NCI-H2227 (cell line): ENCODE data around the gene FAM20C.

Source experiments
- DNase-seq: peaks from one replicate; lab custom pipeline; 2025; ENCODE audit not compliant: unreplicated experiment; lab: John Stamatoyannopoulos, UW

FAM20C gene

GRCh38 chr7:158771-159170 is 33.6 kb upstream of the FAM20C start:
- no peak for DNase-seq

DNA sequence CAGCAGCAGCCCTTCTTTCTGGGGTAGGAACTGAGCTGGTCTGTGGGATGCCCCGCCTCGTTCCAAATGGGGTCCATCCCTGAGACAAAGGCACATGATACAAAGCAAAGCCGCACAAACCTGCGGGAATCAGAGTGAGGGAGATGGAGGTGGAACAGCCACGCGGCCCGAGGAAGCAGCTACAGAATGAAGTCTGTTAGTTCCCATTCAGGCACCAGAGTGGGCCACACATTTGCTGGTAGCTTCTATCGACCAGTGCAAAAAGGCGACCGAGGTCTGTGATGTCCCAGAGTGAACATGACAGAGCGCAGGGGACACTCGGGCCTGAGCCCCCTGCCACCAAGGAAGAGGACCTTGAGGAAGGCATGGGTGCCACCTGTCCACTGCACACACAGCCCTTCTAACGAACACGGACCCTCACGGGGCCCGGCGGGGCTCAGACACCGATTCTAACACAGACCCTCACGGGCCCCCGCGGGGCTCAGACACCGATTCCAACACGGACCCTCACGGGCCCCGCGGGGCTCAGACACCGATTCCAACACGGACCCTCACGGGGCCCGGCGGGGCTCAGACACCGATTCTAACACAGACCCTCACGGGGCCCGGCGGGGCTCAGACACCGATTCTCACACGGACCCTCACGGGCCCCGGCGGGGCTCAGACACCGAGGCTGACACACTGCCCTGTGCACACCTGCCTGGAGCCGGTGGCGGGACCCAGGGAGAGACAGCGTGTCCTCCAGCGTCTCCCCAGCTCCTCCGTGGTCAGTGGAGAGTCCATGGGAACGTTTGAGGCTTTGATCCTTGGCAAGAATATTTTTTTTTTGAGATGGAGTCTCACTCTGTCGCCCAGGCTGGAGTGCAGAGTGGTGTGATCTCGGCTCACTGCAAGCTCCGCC is 32.8 kb upstream of the FAM20C start:
- DNase-seq, result no peak

DNA sequence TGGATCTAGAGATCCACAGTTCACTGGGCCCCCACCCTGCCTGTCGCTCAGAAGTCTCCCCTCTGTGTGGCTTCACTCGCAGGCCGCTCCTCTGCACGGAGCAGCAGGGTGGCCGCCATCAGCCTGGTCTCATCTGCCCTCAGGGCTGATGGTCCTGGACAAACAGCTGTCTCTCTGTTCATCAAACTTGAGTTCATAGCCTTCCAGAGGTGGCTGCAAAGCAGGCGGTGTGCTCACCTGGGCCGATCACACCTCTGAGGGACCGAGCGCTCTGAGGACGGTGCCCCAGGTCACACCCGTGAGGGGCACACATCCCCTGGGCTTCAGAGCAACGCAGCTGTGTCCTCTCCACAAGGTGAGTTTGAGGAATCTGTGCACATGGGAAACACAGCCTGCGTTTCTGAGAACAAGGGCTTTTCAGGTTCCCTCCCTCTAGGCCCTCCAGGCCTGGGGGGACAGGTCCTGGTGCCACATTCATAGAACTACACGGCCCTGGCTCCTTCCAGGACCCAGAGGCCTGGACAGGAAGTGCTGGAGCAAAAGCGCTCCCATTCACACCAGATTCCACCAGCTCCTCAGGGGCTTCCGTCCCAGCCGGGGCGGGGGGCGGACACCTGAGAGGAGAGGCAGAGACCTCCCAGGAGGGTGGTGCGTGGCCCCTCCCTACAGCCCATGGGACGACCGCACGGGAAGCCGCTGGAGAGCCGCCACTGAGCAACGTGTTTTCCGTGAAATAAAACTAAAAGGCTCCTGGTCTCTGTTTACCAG is 31.2 kb upstream of the FAM20C start:
- DNase-seq, result no peak

GRCh38 chr7:162632-163297 is 29.6 kb upstream of the FAM20C start:
- DNase-seq, result peak; percentile 15

- no peak for DNase-seq
Observed at GRCh38 chr7:163298-163695, 29.1 kb upstream of the FAM20C start.

DNA sequence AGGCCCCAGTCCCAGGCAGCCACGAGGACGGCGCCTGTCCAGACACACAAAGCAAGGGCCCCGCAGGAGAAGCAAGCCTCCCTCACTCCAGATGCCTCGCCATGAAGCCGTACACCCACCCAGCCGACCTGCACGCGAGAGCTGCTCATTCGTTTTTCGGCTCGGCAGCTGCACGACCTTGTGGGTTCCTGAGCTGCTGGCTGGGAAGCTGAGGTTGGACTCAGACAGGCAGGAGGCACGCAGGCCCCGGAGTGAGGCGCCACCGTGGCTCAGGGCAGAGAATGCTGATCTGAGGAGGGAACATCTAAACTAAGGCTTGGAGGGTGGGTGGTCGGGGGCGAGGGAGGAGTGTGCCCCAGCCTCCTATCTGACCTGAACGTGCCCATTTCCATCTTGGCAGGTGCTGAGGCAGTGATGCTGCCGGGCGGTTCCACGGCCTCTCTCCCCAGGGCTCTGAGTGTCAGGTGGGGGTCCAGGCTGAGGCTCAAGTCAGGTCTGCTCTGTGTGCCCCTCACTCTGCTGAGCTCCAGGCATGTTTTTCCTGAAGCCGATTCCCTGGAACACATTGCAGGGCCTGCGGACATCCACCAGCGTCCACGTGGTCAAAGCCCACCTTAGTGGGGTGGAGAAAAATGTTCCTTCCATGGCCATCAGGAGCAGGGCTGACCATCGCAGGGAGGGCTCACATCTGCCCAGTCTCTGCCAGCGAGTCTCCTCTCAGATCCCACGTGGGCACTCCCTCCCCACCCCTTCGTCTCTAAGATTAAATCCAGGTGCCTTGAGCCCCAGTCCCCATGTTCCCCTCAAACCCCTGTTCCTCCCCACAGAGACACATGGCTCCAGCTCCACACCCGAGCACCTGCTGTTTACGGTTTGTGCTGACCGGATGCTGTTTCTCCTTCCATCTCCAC is 28.1 kb upstream of the FAM20C start:
- no peak for DNase-seq

DNA sequence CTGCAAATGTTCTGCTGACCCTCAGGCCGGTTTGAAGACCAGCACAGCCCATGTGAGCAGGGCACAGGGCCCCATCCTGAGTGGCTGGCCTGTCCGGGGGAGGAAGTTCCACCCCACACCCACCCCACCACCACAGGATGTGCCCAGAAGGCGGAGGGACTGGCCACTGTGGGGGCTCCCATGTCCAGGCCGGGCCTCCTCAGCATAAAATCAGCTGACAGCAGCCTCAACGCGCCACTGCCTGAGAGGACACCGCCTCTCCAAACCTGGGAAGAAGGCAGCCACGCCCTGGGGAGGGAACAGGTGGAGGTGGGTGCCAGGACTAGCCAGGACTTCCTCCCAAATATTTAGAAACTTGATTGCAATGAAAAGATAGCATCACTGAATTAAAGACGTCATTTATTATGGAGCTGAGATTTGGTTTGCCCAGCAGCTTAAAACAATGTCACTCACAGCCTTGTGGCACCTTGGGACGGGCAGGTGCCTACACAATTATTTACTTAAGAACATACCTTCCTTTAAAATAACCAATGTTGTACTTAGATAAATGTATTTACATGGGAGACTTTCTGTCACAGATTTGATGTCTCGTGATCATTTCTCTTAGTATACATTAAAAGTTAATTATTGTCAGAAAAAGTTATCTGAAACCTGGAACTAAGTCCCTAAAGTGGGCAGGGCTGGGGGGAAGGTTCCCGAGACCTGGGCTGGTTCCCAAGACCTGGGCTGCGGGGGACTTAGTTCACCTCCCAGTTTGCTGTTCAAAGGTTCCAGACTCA is 27.3 kb upstream of the FAM20C start:
- DNase-seq, result no peak

DNA sequence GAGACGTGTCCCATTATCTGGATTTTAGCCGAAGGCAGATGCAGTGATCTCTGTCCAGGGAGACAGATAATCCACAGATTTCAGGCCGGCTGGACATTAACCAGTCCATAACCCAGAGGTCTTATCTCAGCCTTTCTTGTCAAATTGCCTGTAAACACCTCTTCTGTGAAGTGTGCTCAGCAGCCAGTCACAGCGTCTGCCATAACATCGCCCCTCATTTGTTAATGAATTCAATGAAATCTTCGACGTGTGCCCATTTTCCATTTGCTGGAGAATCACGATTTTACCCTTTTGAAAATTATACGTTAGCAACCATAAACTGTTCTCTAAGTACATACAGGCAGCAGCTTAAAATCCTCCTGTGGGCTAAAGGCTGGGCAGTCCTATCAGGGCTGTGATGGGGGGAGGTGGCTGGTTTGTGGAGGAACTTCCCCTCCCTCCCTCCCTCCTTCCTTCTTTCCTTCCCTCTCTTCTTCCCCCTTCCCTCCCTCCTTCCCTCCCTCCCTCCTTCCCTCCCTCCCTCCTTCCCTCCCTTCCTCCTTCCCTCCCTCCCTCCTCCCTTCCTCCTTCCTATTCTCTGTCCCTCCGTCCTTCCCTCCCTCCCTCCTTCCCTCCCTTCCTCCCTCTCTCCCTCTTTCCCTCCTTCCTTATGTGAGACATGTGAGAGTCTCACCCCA is 26.6 kb upstream of the FAM20C start:
- DNase-seq, result peak; percentile 17

GRCh38 chr7:166338-167060 is 25.9 kb upstream of the FAM20C start:
- DNase-seq, result peak; percentile 3

GRCh38 chr7:167090-167855 is 25.1 kb upstream of the FAM20C start:
- DNase-seq, result no peak

DNA sequence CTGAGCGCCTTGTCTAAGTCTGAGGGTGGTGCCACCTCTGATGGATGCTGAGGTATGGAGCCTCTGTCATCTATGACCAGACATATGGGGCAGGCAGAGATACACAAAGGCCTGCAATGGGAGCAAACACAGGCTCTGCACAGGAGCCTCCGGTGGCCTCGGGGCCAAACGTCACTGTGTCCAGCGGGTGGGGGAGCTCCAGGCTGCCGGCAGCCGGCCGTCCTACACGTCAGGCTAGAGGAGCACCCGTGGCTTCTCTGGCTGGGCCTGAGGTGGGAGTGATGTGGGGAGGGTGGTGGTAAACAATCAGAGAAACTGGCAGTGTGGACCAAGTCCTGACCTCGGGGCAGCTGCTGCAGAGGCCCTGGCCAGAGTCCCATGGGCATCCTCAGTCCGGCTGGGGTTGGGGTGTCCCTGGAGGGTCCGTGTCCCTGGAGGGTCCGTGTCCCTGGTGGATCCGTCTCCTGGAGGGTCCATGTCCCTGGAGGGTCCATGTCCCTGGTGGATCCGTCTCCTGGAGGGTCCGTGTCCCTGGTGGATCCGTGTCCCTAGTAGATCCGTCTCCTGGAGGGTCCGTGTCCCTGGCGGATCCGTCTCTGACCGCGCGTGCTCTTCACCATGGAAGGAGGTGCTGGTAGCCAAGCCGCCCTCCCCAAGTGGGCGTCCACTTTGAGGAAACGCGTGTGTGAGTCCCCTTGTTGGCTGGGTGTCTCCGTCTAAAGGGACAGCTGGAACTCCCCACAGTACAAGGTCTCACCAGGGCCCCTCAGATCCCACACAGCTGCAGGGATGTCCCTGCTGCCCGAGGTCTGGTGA is 24.2 kb upstream of the FAM20C start:
- DNase-seq, result no peak

- DNase-seq, result no peak
Observed at GRCh38 chr7:169276-170172, 22.8 kb upstream of the FAM20C start.

DNA sequence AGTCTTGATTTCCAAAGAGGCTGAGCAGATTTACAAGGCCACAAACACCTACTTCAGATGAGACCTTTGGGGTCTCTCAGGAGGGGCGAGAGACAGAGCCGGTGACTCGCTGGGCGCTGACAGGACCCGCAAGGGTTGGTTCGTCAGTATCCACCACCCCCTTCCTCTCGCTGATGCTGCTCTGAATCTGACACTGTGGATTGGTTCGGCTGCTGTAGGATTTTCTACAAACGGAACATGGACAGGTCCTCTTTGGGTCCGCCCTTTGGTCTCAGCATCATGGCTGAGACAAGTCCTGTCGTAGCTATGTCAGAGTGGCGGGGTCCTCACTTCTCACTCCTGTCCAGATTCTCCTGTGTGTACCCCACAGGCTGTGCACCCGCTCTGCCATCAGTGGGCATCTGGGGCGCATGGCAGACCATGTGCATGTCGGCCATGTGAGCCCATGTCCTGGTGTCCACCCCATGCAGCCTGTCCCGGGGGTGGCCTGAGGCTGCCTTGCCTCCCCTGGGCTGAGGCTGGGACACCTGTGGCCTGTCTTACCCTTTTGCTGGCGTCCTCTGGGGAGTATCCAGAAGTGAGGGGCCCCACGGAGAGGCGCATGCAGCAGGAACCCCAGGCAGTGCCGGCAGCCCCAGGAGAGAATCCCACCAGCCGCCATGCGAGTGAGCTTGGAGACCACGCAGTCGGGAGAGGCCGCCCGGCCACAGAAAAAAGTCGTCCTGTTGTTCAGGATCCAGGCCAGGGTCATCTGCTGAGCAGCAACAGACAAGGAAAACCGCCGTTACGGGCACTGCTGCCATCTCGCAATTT is 21.6 kb upstream of the FAM20C start:
- DNase-seq, result no peak

- no peak for DNase-seq
Observed at GRCh38 chr7:171364-171904, 20.9 kb upstream of the FAM20C start.

DNA sequence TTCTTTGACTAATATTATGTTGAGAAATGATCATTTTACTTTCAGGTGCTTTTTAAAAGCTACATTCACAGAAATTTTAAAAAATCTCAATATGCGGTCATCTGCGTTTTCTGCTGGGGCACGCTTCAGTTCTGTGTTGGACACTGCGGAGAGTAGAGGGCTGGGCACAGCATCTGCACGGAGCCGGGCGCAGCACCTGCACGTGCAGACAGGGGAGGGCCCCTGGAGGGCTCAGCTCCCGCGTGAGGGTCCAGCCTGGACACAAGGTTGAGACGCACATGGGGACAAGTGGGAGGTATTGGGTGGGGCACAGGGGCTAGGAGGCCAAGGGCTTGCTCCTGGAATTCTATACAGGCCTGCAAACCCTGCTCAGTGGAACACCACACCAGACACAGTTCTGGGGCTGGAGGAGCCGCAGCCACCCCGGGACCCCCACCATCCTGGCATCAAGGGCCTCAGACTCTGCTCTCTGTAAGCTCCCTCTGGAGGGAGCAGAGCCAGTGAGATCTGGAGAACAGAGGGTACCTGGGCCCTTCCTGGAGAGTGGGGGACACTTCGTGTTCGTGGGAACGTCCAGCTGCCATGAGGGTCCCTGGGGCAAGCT is 20.4 kb upstream of the FAM20C start:
- DNase-seq, result no peak
